Measurements from ENCODE around the gene MIS12. TPM values are rescaled to one million over a fixed set of nuclear protein-coding genes. Genes with fewer than 3 reads are reported as not detected.

The MIS12 gene
- polyA plus RNA-seq, 2 of the 4 experiments (the other 2 are of a cell fraction), result 26.6 to 38.2 TPM

DNA sequence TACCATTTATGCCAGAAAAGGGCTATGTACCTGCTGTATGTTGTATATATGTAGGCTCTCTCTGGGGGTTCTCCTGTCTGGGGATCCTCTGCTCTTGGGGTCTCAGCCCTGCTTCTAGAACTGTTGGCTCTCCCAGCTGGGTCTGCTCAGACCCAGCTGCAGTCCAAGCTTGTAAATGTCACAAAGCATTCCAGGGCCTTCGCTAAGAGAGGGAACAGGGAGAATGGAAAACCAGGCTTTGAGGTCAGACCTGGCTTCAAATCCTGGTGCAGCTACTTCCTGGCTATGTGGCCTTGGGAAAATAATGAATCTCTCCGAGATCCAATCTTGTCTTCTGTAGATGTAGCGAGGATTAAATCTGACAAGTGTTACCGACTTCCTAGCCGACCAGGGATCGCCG lies 54.0 kb downstream of the MIS12 start (continued):
- TF ChIP-seq, protein P1, sequence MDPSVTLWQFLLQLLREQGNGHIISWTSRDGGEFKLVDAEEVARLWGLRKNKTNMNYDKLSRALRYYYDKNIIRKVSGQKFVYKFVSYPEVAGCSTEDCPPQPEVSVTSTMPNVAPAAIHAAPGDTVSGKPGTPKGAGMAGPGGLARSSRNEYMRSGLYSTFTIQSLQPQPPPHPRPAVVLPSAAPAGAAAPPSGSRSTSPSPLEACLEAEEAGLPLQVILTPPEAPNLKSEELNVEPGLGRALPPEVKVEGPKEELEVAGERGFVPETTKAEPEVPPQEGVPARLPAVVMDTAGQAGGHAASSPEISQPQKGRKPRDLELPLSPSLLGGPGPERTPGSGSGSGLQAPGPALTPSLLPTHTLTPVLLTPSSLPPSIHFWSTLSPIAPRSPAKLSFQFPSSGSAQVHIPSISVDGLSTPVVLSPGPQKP (IDR thresholded peaks at IDR 0.05; ENCODE audit: low read depth, low read length), result no peak
- TF ChIP-seq, protein P2, sequence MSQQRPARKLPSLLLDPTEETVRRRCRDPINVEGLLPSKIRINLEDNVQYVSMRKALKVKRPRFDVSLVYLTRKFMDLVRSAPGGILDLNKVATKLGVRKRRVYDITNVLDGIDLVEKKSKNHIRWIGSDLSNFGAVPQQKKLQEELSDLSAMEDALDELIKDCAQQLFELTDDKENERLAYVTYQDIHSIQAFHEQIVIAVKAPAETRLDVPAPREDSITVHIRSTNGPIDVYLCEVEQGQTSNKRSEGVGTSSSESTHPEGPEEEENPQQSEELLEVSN (IDR thresholded peaks at IDR 0.05; ENCODE audit: borderline replicate concordance, low read depth), result no peak
- TF ChIP-seq CHD4 (IDR thresholded peaks at IDR 0.05; ENCODE audit: borderline replicate concordance) (no peak), HOXA7 (CRISPR knock-in tag; IDR thresholded peaks at IDR 0.05) (no peak), RCOR1 (IDR thresholded peaks at IDR 0.05; ENCODE audit: low read depth, low read length) (no peak)
- TF ChIP-seq, protein P3, sequence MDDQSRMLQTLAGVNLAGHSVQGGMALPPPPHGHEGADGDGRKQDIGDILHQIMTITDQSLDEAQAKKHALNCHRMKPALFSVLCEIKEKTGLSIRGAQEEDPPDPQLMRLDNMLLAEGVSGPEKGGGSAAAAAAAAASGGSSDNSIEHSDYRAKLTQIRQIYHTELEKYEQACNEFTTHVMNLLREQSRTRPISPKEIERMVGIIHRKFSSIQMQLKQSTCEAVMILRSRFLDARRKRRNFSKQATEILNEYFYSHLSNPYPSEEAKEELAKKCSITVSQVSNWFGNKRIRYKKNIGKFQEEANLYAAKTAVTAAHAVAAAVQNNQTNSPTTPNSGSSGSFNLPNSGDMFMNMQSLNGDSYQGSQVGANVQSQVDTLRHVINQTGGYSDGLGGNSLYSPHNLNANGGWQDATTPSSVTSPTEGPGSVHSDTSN (IDR thresholded peaks at IDR 0.05), result no peak

Other genes starting within 250 kb of the MIS12 start
- gene RABEP1, start 204.3 kb upstream of the MIS12 start, polyA plus RNA-seq (2011; rRNA removed), result 38.1 and 65.5 TPM in 2 replicates
- 41.7 to 44.7 TPM (median 44.4 TPM) in 3 replicates for gene RABEP1, start 204.3 kb upstream of the MIS12 start, polyA plus RNA-seq (2017; fragmentation: RNase III; extraction: RNeasy Plus Mini Kit Qiagen cat#74134 plus additional on column Dnase treatment)
- gene NUP88, start 66.9 kb upstream of the MIS12 start, polyA plus RNA-seq (2011; rRNA removed), result 175 and 180 TPM in 2 replicates
- gene NUP88, start 66.9 kb upstream of the MIS12 start, polyA plus RNA-seq (2017; fragmentation: RNase III; extraction: RNeasy Plus Mini Kit Qiagen cat#74134 plus additional on column Dnase treatment), result 121 to 133 TPM (median 121 TPM) in 3 replicates
- gene RPAIN, start 66.4 kb upstream of the MIS12 start, polyA plus RNA-seq (2011; rRNA removed), result 62.9 and 67.6 TPM in 2 replicates
- gene RPAIN, start 66.4 kb upstream of the MIS12 start, polyA plus RNA-seq (2017; fragmentation: RNase III; extraction: RNeasy Plus Mini Kit Qiagen cat#74134 plus additional on column Dnase treatment), result 71.9 to 81.2 TPM (median 72.8 TPM) in 3 replicates
- gene C1QBP, start 47.4 kb upstream of the MIS12 start, polyA plus RNA-seq (2011; rRNA removed), result 448 and 683 TPM in 2 replicates
- gene C1QBP, start 47.4 kb upstream of the MIS12 start, polyA plus RNA-seq (2017; fragmentation: RNase III; extraction: RNeasy Plus Mini Kit Qiagen cat#74134 plus additional on column Dnase treatment), result 527 to 609 TPM (median 557 TPM) in 3 replicates
- gene DHX33, start 17.6 kb upstream of the MIS12 start, polyA plus RNA-seq (2011; rRNA removed), result 29.5 and 35.7 TPM in 2 replicates
- gene DHX33, start 17.6 kb upstream of the MIS12 start, polyA plus RNA-seq (2017; fragmentation: RNase III; extraction: RNeasy Plus Mini Kit Qiagen cat#74134 plus additional on column Dnase treatment), result 26.7 to 30.4 TPM (median 27.8 TPM) in 3 replicates
- gene DERL2, start 388 bp upstream of the MIS12 start, polyA plus RNA-seq (2011; rRNA removed), result 137 and 139 TPM in 2 replicates
- 113 to 120 TPM (median 115 TPM) in 3 replicates for gene DERL2, start 388 bp upstream of the MIS12 start, polyA plus RNA-seq (2017; fragmentation: RNase III; extraction: RNeasy Plus Mini Kit Qiagen cat#74134 plus additional on column Dnase treatment)
- 1.1 and 1.2 TPM in 2 replicates for gene NLRP1, start 97.9 kb downstream of the MIS12 start, polyA plus RNA-seq (2011; rRNA removed)
- gene NLRP1, start 97.9 kb downstream of the MIS12 start, polyA plus RNA-seq (2017; fragmentation: RNase III; extraction: RNeasy Plus Mini Kit Qiagen cat#74134 plus additional on column Dnase treatment), result 2.2 to 4.4 TPM (median 4.3 TPM) in 3 replicates

Measured in A549 (cell line).